GM18519 (cell line): ENCODE data around the gene PRXL2C.
A peak's percentile ranks its signal among the peaks of the same experiment; 100 is the strongest.
"Not testable (repeated sequence)": the region's sequence is repeated elsewhere in the genome, so short reads cannot be mapped to it uniquely, and the experiment has no call there.

Experiments
- ATAC-seq: cut with Tn5 transposase; IDR thresholded peaks from one replicate; pipeline ENCODE4 v1.9.1; 2021; ENCODE audit warnings: mild to moderate bottlenecking, moderate library complexity; ENCODE audit not compliant: unreplicated experiment, low FRiP score

Gene PRXL2C, protein sequence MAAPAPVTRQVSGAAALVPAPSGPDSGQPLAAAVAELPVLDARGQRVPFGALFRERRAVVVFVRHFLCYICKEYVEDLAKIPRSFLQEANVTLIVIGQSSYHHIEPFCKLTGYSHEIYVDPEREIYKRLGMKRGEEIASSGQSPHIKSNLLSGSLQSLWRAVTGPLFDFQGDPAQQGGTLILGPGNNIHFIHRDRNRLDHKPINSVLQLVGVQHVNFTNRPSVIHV

DNA sequence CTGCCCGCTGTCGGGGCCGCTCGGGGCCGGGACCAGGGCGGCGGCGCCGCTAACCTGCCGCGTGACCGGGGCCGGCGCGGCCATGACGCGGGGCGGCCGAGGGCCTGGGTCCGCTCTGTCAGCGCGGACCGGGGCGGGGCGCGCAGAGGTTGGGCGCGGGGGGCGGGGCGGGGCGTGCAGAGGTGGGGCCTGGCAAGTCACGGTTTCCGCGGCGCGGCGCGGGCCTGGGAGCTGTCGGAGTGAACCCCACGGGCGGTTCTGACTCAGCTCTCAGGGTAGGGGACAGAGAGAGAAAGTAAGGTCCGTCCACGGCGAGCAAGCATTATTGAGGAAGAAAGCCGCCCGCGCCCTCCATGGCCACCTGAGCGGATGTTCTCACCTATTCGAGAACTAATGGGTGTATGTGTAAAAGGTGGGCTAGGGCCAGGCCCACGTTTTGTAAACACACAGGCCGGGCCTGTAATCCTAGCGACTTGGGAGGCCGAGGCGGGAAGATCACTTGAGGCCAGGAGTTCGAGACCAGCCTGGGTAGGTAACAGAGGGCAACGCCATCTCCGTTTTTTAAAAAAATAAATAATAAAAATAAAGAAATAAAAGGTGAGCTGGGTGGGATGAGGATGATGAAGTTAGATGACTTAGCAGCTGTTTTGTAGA, at the start of gene PRXL2C:
Gene PRXL2C (minus strand): TSS at position 120 of the 654 bp plus-strand sequence. CDS start 36 bp downstream, at position 84.
- peak; percentile 40 for ATAC-seq

DNA sequence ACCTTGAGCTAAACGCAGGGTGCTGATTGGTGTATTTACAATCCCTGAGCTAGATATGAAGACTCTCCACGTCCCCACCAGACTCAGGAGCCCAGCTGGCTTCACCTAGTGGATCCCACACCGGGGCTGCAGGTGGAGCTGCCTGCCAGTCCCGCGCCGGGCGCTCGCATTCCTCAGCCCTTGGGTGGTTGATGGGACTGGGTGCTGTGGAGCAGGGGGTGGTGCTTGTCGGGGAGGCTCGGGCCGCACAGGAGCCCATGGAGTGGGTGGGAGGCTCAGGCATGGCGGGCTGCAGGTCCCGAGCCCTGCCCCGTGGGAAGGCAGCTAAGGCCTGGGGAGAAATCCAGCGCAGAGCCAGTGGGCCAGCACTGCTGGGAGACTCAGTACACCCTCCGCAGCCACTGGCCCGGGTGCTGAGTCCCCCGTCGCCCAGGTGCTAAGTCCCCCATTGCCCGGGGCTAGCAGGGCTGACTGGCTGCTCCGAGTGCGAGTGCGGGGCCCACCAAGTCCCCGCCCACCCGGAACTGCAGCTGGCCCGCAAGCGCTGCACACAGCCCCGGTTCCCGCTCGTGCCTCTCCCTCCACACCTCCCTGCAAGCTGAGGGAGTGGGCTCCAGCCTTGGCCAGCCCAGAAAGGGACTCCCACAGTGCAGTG, 45.7 kb upstream of the PRXL2C start:
- ATAC-seq = not testable (repeated sequence)

DNA sequence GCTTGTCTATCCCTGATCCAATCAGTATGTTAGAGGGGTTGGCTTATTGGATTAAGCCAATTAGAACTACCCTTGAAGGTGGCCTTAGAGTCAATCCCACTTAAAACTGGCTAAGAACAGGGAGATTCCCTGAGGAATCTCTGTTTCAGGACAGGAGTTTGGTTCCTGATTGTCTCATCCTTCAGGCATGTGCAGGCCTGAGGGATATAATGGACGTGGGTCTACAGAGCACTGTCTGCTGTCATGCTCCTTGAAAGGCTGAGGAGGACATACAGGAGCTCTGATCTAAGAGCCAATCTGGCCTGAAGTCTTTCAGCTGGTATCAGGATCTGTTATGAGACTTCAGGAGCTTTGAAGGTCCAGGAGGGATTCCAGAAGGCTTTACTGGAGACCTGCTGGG, 36.2 kb upstream of the PRXL2C start:
- ATAC-seq = no peak

DNA sequence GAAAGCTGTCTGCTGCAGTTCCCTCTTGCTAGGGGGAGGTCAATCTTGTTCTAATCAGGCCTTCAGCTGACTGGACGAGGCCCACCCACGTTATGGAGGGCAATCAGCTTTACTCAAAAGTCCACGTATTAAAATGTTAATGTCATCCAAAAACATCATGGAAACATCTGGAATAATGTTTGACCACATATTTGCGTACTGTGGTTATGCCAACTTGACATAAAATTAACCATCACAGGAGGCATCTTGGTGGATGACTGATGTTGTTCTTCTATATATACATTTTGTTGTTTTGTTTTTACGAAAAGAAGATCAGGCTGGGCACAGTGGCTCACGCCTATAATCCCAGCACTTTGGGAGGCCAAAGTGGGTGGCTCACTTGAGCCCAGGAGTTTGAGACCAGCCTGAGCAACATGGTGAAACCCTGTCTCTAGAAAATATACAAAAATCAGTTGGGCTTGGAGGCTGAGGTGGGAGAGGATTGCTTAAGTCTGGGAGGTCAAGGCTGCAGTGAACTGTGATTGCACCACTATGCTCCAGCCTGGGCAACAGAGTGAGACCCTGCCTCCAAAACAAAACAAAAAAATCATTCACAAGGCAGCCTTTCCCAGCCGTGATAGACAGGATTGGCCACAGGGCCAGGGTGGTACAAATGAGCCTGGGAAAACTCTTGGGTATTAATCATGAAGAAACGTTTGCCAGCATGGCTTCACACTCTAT, 33.8 kb upstream of the PRXL2C start:
- ATAC-seq = no peak

DNA sequence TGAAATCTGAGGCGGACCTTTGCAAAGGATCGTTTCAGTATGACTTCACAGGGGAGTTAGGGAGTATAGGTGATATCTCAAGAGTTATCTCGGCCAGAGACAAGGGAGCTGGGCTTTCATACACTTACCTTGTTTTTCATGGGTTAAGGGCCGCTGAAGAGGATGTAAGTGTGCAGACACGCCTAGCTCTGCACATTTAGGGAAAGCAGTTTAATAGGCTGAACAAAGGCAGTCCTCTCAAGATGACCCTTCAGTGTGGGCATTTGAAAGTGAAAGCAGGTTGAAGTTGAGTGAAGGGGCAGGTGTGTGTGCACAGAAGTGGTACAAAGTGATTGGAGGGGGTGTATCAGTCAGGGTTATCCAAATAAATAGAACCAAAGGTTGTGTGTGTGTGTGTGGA, 33.1 kb upstream of the PRXL2C start:
- no peak for ATAC-seq

DNA sequence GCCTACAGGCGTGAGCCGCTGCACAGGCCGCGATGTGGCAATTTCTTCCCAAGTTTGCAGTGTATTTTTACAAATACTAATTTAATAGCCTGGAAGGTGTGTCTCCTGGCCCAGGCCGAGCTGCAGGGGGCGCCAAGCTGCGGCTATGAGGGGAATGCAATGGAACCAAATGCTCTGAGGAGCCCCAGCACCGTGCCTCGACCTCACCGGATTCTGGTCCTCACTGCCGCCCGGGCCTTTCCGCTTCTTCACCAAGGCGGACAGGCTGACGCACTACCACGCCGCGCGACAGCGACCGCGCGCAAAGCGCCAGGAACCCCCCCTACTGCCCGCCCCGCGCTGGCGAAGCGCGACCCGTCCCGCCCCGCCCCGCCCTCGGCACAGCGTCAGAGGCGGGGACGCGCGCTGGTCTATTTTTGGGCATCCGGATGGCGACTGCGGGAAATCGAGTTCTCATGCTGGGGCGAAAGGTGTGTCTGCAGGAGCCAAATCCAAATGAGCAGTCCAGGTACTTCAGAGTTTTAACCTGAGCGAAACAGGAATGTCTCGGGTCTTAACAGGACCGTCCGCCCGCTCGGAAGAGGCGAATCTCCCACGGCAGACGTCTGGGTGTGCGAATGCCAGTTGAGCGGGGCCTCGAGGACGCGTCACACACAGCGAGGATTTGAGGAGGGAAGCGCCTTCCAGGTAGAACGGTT, 31.7 kb upstream of the PRXL2C start:
- ATAC-seq = no peak

DNA sequence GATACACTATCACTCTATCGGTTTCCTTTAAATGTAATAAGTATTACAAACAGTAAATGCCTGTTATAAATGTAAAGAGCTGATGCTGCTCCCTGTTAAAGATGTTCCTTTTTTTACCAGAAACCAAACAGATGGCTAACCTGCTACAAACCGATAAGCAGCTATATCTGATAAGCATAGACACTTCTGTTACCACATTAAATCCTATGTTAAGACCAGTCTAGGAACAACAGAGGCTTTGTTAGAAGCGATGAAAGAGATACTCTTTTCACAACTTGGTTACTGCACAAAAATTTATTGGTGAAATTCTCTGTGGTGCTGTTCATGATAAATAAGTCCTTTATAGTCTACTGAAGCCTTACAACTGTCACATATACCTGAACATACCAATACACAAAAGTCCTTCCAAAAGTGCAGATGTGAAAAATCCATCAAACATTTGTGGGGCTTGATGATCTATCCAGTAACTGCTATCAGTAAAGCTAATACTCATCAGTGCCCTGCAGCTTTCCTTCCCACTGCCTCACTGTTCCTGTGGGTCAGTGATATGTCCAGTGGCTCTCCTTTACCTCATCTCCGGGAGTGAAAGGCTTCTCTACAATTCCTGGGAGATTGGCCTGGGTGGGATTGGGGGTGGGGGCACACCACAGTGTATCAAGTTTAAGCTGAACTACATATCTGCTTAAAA, 25.8 kb upstream of the PRXL2C start:
- ATAC-seq = no peak

DNA sequence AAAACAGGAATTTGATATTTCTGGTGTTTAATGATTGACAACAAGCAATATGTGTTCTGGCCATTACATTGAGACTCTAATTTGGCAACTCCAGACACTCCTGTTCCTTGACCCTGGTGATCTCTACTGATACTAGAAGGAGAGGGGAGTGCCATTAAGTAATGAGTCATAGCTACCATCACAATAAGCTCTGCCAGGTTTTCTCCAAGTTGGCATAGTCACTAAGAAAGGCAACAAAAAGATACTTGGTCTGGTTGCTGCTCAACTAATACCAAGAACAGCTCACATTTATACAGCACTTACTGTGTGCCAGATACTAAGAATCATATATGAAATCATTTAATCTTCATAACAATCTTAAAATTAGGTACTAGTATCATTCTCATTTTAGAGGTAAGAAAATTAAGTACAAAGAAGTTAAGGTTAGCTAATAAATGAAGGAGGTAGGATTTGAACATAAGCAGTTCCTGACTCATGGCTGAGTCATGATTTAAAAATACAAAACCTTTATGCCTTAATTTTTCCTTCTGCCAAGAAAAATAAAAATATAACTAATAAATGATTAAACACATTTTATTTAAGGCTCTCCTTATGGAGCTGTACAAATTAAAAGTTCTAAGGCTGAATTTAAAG, 19.9 kb upstream of the PRXL2C start:
- no peak for ATAC-seq

DNA sequence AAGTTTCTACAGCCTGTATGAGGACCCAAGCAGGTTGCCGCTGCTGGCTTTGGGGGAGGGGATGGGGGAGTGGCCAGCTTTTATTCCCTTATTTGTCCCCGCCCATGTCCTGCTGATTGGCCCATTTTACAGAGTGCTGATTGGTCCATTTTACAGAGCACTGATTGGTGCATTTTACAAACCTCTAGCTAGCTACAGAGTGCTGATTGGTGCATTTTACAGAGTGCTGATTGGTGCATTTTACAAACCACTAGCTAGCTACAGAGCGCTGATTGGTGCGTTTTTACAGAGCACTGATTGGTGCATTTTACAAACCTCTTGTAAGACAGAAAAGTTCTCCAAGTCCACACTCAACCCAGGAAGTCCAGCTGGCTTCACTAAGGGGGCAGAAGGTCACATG, 18.7 kb upstream of the PRXL2C start:
- not testable (repeated sequence) for ATAC-seq

DNA sequence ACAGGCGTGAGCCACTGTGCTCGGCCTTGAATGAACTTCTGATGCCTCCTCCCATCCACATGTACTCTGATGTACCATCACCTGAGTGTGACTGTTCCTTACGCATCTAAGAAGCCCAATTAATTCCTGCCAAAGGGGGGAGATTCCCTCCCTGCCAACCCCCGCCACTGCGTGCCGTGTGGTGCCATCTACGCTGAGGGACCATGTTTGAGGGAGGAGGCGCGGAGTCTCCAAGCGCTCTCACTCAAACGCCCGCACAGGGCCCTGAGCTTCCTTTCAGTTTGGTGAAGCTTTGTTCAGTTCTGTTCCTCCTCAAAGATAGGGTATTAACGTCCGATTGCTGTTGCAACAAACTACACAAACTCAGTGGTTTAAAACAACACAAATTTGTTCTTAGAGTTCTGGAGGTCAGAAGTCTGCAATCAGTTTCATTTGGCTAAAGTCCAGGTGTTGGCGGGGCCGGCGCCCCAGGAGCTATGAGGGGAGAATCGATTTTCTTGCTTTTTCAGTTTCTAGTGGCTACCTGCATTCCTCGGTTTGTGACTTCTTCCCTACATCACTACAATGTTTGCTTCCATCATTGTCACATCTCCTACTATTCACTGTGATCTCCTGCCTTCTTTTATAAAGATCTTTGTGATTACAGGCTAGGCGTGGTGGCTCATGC, 13.9 kb upstream of the PRXL2C start:
- no peak for ATAC-seq

DNA sequence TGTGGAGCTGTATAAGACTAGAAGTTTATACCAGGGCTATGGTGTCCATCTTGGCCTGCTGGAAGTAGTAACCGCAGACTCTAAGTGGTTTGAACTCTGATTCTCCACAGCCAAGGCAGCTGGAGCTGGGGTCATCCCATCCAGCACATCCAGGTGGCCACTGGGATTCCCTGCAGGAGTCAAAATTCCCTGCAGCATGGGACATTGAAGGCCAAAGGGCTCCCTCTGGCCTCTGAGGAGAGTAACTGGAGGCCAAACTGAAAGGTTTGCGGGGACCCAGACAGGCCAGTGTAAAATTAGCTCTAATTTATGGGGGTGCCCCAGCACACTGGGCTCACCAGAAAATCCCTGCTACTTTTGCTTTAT, 12.2 kb upstream of the PRXL2C start:
- ATAC-seq = no peak

DNA sequence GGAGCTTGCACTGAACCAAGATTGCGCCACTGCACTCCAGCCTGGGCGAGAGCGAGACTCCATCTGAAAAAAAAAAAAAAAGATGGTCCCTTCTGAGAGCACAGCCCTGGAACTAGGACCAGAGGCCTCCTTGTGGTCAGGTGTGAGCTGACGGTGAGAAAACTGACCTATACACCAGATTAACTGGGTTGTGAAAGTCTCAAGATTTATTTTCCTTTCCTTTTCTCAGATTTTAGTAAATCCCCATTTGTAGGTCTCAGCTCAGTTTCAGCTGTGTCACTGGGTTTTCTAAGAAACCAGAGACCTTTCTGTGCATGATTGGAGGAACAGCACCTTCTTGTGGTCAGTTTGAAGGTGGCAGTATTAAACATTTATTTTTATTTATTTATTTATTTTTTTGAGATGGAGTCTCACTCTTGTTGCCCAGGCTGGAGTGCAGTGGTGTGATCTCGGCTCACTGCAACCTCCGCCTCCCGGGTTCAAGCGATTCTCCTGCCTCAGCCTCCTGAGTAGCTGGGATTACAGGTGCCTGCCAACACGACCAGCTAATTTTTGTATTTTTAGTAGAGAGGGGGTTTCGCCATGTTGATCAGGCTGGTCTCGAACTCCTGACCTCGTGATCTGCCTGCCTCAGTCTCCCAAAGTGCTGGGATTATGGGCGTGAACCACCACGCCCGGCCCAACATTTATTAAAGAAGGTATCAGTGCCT, 11.7 kb upstream of the PRXL2C start:
- ATAC-seq = not testable (repeated sequence)

DNA sequence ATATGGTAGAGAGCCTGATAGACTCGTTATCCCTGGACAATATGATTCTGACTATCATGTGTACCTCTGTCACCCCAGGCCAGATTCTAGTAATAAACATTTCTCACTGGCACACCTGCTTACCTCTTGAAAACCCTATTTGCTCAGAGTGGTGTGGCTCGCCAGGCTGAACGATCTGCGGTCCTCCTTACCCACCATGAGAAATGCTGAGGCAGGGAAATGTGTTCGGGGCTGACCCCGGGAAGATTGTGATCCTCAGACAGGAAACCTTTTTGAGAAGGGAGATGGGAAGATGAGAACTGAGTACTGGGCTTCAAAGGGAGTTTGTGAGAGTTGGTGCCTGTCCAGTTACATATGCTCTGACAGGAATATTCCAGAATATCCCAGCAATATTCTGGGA, 10.7 kb upstream of the PRXL2C start:
- no peak for ATAC-seq

DNA sequence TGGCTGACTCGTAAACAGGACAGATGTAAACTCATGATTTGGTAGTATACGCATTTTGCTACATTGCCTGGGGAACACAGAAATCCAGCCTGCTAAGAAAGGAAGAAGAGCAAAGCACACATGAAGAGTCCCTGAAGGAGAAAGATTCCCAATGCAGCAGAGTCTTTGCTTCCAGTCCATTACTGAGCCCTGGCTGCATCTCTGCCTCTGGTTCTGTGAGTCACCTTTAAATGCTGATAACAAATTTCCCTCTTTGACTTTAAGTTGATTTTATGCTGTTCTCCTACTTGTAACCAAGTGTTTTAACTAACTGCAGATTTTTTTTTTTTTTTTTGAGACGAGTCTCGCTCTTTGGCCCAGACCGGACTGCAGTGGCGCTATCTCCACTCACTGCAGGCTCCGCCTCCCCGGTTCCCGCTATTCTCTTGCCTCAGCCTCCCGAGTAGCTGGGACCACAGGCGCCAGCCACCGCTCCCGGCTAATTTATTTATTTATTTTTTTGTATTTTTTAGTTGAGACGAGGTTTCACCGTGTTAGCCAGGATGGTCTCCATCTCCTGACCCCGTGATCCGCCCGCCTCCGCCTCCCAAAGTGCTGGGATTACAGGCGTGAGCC, 8.5 kb upstream of the PRXL2C start:
- ATAC-seq = no peak

DNA sequence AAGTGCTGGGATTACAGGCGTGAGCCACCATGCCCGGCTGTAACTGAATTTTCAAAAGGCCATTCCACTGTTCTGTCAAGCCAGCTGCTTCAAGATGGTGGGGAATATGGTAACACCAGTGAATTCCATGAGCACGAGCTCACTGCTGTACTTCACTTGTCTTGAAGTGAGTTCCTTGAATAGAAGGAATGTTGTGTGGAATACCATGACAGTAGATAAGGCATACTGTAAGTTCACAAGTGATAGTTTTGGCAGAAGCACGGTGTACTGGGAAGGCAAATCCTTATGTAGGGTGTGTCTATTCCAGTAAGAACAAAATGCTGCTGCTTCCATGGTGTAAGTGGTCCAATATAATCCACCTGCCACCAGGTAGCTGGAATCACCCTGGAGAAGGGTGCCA, 6.6 kb upstream of the PRXL2C start:
- ATAC-seq = no peak

DNA sequence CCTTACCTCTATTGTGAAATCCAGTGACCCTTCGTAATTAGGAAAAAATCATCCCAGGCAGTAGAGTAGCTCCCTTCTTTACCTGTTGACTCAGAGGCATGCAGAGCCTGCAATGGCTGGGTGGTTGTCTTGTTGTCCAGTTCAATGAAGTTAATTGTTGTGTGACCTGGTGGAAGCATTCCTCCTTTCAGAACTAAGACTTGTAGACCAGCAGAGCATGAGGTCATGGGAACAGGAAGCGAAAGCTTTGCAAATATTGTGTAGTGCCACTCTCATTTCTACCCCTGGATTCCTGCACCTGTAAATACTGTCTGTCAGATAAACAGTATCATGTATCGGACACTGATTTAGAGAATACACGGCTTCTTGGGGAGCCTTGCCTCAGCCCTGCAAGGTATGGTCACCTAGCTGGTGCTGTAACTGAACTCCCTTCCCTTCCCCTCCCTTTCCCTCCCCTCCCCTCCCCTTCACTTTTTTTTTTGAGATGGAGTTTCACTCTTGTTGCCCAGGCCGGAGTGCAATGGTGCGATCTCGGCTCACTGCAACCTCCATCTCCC, 5.7 kb upstream of the PRXL2C start:
- ATAC-seq = no peak

DNA sequence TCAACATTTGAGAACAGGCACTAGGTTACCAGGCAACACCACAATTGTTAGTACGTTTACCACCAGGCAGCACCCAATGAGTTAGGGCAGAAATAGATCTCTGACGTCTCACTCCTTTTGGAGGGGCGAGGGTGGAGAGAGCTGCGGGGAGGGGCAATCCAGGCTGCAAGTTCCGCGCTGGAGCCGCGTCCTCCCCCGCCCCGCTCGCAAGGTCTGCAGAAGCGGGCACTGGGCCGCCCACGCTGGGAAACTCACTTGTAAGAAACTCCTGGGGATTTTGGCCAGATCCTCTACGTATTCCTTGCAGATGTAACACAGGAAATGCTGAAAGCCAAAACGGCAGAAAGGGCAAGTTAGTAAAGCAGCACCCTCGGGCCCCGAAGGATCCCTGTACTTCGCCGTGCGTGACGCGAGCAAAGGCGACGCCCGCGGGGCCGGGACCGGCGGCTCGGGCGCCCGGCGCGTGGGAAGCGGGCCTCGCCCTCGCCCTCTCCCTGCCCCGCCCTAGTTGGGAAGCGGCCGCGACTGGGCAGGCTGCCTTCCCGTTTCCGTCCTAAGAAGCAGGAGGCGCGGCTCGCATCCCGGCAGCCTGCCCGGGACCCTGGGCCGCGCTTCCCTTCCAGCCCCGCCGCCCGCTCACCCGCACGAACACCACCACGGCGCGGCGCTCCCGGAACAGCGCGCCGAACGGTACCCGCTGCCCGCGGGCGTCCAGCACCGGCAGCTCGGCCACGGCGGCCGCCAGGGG, 493 bp downstream of the PRXL2C start:
- peak; percentile 60 for ATAC-seq
